GM19395 (cell line): ENCODE data around the gene RNF186.
"Not testable (repeated sequence)": the region's sequence is repeated elsewhere in the genome, so short reads cannot be mapped to it uniquely, and the experiment has no call there.

Source experiments
- ATAC-seq: cut with Tn5 transposase; IDR thresholded peaks from one replicate; pipeline ENCODE4 v1.9.1; 2021; ENCODE audit warnings: mild to moderate bottlenecking, moderate library complexity; ENCODE audit not compliant: unreplicated experiment

RNF186 gene, protein sequence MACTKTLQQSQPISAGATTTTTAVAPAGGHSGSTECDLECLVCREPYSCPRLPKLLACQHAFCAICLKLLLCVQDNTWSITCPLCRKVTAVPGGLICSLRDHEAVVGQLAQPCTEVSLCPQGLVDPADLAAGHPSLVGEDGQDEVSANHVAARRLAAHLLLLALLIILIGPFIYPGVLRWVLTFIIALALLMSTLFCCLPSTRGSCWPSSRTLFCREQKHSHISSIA

DNA sequence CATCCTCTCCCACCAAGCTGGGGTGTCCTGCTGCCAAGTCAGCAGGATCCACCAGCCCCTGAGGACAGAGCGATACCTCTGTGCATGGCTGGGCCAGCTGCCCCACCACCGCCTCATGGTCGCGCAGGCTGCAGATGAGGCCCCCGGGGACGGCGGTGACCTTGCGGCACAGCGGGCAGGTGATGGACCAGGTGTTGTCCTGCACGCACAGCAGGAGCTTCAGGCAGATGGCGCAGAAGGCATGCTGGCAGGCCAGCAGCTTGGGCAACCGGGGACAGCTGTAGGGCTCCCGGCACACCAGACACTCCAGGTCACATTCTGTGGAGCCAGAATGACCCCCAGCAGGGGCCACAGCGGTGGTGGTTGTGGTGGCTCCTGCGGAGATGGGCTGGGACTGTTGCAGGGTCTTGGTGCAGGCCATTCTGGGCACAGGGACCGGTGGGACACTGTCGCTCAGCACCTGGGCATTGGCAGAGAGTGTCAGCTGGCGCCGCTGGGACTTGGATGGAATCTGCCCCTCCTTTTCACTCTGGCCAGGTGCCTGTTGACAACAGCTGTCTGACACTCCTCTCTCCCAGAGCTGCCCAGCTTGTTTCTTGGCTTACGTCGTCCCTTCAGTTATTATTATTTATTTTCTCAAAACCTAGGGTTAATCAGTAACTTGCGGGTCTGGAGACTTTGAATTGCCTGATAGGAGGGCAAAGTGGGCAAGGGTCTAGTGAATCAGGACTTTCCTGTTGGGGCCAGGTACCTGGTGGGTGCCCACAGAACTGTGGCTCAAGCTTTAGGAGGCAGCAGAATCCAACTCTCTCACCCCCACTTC, at the start of gene RNF186:
TSS of gene RNF186 (minus strand) at position 603 of the 823 bp plus-strand sequence. CDS start at position 421, 182 bp downstream.
- no peak for ATAC-seq

DNA sequence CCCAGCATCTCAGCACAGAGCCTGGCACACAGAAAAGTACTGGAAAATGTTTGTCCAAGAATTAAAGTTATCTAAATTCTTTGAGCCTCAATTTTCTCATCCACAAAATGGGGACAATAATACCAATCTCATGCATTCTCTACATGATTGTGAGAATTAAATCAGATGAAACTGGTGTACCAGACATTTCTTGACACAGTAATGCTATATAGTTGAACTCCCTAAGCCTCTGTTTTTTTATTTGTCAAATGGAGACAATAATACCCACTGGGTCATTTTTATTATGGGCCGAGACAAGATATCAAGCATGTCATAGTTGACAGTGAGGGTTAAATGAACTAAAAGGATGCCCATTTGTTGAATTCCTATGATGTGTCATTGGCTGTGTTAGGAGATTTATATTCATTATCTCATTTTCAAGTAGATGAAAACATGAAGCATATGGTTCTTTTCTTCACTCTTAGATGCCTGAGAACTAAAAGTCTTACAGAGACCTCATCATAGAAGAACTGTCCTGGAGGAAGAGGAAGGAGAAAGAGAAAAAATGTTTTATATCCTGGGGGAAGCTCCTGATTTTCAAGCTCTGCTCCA, 49.6 kb upstream of the RNF186 start:
- ATAC-seq = no peak

DNA sequence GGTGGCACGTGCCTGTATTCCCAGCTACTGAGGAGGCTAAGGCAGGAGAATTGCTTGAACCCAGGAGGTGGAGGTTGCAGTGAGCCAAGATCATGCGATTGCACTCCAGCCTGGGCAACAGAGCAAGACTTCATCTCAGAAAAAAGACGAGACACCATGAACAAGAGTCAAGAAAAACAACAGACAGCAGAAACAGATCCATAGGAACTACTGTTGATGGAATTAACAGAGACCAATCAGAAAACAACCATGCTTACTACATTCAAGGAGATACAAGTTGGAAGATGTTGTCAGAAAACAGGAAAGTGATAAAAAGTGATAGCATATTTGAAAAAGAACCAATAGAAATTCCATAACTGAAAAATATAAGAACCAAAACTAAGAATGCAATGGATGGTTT, 47.9 kb upstream of the RNF186 start:
- no peak for ATAC-seq

DNA sequence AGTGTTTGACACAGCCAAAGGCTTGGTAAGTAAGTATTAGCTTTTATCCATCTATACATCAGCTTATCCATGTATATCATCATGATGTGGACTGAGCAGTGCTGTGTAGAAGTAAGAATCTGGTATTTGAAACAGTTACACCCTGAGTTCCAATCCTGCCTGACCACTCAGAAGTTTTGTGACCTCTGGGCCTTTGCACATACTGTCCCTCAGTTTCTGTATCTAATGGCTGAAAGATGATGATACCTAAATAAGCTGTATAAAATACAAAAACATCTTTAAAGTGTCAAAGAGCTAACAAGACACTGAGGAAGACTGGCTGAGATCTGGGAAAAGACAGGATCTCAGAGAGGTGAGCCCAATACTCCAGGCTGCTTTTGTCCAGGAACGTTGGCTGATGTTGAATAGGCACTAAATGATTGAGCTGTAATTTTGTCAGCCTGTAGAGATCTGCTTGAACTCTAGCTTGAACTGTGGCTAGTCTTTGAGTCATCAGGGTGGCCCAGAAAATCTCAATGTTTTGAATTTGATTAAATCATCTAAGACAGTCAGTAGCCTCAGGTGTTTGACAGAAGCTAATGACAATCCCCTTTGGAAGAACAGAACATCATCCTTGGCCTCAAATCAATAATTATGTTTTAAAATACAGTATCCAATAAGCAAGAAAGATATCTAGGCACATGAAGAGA, 46.9 kb upstream of the RNF186 start:
- no peak for ATAC-seq

DNA sequence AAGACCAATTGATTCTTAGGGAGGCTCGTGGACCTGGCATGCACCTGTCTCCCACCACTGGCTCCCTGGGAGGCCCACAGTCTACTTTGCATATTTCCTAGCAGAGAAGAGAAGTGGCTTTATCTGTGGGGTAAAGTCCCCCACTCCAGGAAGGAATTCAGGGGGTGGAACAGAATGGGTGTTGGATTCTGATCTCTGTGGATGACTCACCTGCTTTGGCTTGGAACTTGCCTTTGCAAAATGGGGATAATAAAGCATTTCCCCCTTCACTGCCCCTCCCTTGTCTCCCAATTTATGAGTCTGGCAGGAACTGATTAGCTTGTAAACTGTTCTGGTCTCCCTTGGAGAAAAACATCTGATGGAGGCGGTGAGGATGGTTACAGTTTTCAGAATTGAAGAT, 46.0 kb upstream of the RNF186 start:
- no peak for ATAC-seq

DNA sequence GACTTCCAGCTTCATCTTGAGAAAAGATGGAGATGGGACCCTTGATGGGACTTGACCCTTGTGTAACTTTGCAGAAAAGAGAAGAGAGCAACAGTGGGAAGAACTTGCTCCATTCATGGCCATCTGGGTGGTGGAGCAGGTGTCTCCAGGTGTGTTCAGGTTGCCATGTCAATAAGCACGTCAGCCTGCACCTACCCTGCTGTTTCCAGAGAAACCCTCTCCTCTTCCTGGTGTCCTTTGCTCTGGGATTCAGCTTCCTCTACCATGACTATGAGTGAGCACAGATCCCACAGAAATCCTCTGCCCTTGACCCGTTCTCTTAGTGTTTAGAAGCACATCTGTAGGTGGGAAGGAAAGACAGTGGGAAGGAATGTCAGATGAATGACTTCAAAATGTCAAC, 45.3 kb upstream of the RNF186 start:
- no peak for ATAC-seq

DNA sequence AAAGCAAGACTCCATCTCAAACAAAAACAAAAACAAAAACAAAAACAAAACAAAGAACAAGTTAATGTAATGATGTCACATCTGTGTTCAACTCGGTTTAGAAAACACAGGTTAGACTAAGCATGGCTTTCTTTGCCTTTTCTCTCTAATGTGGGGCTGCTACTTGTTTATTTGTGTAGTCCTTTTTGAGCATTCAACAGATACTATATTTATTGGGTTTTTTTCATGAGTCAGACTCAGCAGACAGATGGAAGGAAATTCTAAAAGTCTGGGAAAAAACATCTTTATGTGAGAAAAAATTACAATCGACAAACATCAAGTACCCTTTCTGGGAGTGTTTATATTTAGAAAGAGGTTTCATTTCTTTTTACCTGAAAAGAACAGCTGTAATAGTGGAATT, 44.8 kb upstream of the RNF186 start:
- ATAC-seq = no peak

DNA sequence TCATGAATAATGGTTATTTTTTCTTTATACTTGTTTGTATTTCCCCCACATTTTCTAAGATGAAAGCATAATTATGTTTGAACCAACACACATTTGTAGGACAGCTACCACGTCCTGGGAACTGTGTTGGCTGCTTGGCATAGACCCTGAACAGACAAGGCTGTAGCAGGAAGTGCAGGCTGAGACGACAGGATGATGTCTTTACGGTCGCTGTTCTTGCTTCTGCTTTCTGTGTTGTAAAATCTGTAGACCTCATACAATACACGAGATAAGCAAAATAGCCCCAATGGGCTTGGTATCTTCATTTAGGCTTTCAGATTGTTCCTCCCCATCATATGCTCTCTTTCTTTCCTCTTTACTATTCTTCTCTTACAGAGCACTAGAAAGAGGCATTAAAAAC, 43.8 kb upstream of the RNF186 start:
- no peak for ATAC-seq

DNA sequence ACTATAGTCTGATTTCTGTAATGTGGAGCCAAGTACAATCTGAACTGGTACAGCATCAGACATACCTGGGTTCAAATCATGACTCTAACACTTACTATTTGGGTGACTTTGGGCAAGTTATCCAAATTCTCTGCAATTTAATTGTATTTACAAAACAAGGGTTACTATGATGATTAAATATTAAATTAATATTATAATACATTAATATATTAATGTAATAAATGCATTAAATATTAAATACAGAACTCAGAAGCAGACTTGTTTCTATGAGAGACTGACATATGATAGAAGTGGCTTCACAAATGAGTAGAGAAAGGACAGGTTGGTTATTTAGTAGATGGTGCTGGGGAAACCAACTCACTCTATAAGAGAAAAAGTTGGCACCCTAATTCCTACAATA, 39.8 kb upstream of the RNF186 start:
- ATAC-seq = no peak

DNA sequence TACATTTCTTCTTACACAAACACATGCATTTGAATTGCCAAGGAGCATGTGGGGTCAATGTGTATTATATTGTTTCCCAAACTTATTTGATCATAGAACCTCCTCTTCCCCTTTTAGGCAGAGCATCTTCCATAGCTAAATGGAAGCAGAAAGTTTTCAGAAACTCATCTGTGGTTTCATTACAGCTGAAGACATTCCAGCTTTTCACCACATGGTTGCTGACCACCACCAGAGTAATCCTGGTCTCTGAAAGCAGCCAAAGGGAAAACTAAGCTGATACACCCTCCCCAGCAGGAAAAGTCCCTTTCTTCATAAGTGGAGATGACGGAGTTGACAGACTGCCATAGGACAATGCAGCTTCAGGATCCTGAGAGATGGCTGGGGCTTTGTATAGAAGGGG, 37.0 kb upstream of the RNF186 start:
- no peak for ATAC-seq

DNA sequence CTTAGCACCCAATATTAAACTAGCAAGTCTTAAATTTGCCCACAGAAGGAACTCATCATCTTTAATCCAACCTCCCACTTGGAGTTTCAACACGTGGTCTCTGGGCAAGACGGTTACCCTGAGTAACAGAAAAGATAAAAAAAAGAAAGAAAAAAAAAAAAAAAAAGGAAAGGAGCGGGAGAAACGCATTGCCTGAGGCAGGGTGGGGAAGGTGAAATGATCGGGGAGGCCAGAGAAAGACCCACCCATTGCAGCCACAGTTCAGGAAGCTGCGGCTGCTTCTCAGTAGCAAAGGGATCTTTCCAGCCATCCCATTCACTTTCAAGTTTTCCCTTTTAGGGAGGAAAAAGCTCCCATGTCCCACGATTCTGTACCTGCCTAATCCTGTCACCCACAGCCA, 35.1 kb upstream of the RNF186 start:
- no peak for ATAC-seq

DNA sequence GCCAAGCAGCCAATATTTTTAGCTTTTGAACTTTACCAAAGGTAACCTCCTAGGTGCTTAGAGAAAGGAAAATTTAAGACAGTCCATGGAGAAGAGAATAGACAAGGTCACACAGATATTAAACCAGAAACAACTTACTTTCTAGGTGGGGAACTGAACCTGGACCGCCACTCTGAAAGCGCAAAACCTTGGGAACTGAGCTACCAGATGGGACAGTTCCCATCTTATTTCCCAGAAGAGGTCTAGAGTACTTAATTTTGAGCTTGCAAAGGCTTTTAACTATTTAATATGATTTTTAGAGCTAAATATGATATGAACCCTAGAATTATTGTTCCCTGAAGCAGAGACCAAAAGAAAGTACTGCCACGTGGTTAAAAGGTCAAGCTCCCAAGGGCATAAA, 34.2 kb upstream of the RNF186 start:
- ATAC-seq = not testable (repeated sequence)

DNA sequence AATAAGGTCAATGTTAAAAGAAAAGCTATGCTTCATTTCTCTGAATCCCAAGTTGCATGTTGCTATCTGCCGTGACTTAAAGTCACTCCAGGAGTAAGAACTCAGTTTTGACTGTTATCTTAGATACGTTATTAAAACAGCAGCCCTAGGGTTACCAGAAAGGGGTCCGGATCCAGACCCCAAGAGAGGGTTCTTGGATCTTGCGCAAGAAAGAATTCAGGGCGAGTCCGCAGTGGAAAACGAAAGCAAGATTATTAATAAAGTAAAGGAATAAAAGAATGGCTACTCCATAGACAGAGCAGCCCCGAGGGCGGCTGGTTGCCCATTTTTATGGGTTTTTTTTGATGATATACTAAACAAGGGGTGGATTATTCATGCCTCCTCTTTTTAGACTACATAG, 32.3 kb upstream of the RNF186 start:
- ATAC-seq = not testable (repeated sequence)

DNA sequence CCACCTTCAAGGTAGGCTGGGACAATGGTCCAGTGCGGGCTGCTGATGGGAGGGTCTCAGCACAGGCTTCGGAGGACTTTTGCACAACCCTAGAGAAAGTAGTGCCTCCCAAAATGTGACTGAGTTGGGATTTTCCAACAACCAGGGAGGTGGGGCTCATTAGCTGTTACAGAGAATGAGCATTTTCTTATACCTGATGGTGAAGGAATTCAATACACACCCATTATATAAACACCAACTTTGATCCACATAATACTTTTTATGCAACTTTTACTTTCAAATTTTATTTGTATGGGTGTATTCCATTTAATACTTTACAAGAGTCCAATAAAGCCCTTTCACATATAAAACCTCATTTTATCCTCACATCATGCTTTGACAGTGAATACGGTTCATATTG, 31.3 kb upstream of the RNF186 start:
- ATAC-seq = no peak

DNA sequence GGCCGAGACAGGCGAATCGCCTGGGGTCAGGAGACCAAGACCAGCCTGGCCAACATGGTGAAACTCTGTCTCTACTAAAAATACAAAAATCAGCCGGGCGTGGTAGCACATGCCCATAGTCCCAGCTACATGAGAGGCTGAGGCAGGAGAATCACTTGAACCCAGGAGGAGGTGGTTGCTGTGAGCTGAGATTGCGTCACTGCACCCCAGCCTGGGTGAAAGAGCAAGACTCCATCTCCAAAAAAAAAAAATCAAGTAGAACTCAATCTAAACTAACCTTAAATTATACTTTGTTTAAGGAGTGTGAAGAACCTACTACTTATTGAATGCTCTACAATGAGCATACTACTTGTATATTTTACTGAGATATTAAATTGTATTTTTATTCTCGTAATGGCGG, 30.5 kb upstream of the RNF186 start:
- ATAC-seq = no peak

DNA sequence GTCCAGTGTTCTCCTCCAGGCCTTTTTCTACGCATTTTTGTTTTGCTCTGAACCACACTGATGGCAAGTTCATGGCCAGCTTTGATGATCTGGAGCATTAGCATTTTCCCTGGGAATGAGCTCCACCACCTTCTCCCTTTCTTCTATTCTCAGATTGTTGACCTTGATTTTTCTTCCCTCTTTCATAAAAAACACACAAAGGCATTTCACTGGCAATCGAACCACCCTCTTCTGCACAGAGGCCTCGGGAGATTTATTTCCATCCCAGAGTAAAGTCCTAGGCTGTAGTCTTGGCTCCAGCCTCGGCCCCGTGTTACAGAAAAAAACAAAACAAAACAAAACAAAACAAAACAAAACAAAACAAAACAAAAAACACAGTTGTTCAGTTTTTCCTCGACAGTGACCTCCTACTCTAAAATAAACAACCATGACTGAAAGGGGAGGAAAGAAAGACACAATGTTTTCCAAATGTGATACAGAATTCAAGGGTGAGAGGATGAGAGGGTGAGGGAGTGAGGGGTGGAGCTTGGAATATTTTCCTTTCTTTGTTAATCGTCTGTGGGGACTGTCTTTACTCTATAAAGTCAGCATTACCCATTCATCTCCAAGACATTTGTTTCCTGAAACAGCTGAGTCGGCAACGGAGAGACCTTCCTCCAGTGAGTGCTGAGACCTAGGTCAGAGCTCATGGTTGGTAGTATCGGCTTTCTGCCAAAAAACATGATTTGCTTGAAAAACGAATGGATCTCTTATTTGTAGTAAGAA, 29.8 kb upstream of the RNF186 start:
- ATAC-seq = no peak

DNA sequence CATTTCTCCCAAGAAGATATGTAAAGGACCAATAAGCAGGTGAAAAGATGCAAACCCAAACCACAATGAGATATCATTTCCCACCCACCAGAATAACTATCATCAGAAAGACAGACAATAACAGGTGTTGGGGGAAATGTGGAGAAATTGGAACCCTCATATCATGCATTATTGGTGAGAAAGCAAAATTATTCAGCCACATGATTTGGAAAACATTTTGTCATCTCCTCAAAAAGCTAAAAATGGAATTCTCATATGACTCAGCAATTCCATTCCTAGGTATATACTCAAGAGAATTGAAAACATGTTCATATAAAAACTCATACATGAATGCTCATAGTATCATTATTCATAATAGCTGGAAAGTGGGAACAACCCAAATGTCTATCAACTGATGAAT, 25.1 kb upstream of the RNF186 start:
- no peak for ATAC-seq

DNA sequence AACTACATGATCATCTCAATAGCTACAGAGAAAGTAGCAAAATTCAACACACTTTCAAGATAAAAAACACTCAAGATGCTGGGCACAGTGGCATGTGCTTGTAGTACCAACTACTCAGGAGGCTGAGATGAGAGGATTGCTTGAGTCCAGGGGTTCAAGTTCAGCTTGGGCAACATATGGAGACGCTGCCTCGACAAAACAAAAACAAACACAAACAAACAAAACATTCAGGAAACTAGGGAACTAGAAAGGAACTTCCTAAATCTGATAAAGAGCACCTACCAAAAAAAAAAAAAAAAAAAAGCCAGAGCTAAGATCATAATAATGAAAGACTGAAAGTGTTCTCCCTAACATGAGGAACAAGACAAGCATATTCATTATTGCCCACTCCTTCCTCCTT, 22.8 kb upstream of the RNF186 start:
- no peak for ATAC-seq

DNA sequence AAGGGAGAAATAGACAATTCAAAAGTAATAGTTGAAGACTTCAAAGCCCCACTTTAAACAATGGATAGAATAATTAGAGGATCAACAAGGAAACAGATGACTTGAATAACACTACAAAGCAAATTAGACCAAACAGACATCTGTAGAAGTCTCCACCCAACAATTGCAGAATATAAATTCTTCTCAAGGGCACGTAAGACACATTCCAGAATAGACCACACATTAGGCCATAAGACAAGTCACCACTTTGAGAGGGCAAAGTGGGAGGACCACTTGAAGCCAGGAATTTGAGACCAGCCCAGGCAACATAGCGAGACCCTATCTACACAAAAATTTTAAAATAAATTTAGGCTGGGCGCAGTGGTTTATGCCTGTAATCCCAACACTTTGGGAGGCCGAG, 20.5 kb upstream of the RNF186 start:
- no peak for ATAC-seq

DNA sequence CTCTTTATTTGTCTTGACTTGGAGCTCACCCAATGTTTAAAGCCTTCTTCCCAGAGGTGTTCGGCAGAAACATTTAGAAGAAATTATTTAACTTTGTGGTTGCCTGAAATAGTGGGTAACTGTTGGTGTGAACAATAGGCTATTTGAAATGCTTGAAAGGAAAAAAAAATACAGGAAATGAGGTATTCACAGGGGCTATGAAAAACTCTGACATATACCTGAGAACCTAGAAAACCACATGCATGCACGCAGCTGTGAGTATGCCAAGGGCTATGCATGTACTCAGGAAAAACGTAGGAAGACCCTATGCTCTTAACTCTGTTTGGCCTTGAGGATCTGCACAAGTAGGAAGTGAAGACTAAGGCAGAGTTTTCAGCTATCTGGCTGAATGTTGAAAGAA, 16.4 kb upstream of the RNF186 start:
- ATAC-seq = no peak

DNA sequence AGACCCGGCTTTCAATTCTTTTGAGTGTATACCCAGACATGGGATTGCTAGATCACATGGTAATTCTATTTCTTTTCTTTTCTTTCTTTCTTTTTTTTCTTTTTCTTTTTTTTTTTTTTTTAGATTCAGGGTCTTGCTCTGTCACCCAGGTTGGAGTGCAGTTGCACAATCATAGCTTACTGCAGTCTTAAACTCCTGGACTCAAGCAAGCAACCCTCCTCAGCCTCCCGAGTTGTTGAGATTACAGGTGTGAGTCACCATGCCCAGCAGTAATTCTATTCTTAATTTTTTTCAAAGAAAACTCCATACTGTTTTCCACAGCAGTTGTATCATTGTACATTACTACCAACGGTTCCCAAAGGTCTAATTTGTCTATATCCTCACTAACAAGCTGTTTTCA, 13.5 kb upstream of the RNF186 start:
- ATAC-seq = no peak
